Fibroblast of the conjunctiva (primary cell): ENCODE results near the gene TYROBP.
"Not testable (repeated sequence)": the region's sequence is repeated elsewhere in the genome, so short reads cannot be mapped to it uniquely, and the experiment has no call there.

ENCODE experiments used
- DNase-seq: peaks from one replicate; pipeline ENCODE4 v3.0.0-alpha.2; 2010; ENCODE audit warnings: low read depth

The TYROBP gene

DNA sequence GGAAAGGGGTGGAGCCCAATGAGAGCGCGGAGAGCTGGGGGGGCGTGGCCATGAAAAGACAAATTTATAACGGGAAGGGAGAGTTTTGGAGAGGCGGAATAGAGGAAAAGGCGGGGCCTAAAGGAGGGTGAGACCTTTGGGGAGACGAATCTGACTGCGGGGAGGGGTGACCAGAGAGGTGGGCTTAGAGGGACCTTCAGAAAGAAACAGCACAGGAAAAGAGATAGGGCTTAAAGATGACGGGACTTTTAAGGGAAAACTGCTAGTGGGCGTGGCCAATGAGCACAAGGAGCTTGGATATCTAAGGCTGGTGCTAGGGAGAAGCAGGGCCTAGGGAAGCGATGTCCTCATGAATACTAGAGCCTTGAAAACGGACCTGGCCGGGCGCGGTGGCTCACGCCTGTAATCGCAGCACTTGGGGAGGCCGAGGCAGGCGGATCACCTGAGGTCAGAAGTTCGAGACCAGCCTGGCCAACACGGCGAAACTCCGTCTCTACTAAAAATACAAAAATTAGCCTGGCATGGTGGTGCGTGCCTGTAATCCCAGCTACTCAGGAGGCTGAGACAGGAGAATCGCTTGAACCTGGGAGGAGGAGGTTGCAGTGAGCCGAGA is 37.9 kb downstream of the TYROBP start:
- not testable (repeated sequence) for DNase-seq

DNA sequence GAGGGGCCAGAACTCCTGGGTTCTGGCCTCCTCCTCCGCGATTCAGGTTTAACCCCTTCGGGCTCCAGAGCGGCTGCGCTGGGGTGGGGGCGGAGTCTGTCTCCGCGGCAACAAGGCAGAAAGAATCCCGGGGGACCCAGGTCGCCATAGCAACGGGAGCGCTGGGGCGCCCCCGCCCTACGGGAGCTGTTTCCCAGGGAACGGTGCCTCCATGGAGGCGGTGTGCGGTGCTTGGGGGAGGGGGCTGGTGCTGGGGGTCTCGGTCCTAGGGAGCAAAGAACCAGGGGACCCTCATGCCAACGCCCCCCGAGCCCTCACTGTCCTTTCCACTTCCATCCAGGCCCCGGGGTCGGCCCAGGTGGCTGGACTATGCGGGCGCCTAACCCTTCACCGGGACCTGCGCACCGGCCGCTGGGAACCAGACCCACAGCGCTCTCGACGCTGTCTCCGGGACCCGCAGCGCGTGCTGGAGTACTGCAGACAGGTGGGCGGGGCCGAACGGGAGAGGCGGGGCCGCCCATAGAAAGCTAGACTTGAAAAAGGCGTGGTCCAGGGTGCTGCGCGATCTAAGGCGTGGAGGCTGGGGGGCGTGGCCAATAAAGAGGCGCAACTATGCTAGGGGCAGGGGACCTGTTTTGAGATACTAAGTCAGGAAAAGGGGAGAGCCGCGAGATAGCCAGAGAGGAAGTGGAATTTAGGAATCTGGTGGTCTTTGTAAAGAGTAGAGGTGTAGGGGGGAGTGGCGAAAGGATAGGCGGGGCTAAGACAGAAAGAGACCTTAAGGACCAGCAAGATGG is 38.6 kb downstream of the TYROBP start:
- peak; percentile 22 for DNase-seq

DNA sequence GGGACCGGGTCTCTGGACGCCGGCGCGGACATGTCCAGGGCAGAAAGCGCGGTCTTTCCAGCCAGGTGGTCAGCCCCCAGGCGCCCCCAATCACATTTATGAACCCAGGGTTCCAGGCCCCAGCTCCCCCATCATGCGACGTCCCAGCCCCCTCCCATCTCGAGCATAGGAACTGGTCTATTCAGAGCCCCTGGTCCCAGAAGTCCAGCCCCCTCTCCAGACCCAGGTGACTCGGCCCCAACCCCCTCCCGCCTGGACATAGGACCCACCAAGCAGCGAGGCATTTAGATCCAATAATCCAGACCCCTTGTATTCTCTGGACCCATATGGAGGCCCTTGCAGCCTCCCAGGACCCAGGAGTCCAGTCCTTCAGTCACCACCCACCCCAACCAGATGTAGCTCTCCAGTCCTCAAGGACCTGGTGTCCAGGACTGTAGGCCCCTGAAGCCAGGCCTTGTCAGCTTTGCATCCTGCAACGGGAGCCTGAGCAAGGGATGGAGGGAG is 39.2 kb downstream of the TYROBP start:
- DNase-seq = no peak

- DNase-seq = no peak
Measured at GRCh38 chr19:35868172-35868822, 39.8 kb downstream of the TYROBP start, which contains the start of gene APLP1. TSS of gene APLP1 (plus strand) at chr19:35868574. CDS start at chr19:35868637, 63 bp downstream.

DNA sequence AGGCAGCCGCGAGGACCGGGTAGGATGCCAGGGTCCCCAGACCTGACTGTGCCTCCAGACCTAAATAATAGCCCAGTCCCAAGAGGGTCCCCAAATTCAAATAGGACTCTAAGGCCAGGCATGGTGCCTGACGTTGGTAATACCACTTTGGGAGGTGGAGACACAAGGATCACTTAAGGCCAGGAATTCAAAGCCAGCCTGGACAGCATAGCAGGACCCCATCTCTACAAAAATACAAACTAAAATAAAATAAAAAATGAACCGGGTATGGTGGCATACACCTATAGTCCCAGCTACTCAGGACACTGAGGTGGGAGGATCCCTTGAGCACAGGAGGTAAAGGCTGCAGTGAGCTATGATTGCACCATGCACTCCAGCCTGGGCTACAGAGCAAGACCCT is 45.1 kb downstream of the TYROBP start:
- no peak for DNase-seq

DNA sequence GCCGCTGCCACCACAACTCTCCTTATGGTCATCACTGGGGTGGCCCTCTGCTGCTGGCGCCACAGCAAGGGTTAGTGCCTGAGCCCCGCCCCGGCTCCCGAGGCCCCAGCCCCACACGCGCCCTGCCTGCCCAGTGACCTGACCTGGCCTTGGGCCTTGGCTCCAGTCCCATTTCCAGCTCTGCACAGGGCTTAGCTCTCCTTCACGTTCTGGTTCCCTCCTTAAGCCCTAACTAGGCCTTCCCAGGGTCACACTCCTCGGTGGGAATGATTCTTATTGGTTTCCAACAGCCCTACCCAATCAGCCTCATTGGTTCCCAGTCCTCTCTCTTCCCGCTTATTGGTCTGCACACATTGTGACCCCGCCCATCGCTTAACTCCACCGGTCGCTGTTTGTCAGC is 45.6 kb downstream of the TYROBP start:
- DNase-seq = no peak

GRCh38 chr19:35861640-35862160 is 46.4 kb downstream of the TYROBP start:
- no peak for DNase-seq

DNA sequence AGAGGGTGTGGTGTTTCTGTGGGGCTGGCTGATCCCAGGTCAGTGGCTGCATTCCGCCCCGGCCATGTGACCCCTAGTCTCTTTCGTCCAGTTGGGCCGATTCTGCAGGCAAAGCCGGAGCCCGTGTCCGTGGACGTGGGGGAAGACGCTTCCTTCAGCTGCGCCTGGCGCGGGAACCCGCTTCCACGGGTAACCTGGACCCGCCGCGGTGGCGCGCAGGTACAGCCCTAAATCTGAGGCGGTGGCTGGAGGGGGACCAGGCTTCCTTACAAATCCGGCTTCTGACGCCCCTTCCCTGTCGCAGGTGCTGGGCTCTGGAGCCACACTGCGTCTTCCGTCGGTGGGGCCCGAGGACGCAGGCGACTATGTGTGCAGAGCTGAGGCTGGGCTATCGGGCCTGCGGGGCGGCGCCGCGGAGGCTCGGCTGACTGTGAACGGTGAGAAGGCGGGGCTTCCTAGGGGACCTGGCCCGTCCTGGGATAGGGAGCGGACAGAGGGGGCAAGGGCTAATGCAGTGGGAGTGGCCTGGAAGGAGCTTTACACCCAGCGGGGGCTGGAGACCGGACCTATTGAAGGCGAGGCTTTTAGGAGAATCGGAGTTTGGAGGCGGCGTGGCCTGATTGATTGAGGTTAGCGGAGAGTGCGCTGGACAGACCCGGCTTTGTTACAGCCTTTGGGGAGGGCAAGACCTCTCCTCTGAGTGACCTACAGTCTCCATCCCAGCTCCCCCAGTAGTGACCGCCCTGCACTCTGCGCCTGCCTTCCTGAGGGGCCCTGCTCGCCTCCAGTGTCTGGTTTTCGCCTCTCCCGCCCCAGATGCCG is 47.1 kb downstream of the TYROBP start:
- no peak for DNase-seq

- no peak for DNase-seq
Measured at GRCh38 chr19:35860436-35860817, 47.7 kb downstream of the TYROBP start.

GRCh38 chr19:35859414-35859813 is 48.7 kb downstream of the TYROBP start:
- no peak for DNase-seq

DNA sequence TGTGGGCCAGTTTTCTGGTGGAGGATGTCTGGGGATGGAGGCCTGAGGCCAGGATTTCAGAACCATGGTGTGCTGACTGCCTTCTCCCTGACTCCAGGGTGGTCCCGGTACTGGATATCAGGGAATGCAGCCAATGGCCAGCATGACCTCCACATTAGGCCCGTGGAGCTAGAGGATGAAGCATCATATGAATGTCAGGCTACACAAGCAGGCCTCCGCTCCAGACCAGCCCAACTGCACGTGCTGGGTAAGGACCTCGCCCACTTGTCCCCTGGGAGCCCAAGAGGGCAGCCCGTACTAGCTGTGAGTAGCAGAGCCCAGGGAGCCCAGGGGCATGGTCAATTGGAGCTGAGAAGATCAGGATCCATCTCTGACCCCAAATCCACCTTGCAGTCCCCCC is 49.8 kb downstream of the TYROBP start:
- DNase-seq = no peak

DNA sequence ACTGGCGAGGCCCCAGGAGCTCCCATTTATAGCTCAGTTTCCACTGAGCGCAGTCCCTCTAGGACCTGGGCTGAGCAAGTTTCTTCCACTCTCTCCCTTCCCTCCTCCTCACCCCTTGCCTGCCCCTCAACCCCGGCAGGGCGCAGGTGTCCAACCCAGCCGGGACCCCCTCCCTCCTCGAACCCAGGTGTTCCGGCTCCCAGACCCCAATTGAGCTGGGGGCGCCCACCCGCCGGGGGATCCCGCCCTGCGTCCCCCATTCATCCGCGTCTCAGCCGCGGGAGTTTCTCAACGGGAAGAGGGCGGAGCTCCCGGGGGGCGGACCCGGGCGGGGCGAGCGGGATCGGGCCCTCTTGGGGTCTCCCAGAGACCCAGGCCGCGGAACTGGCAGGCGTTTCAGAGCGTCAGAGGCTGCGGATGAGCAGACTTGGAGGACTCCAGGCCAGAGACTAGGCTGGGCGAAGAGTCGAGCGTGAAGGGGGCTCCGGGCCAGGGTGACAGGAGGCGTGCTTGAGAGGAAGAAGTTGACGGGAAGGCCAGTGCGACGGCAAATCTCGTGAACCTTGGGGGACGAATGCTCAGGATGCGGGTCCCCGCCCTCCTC is 51.4 kb downstream of the TYROBP start, which contains the start of gene KIRREL2:
Gene KIRREL2, plus strand, starts transcription at position 366 of the 604 bp plus-strand sequence. Its CDS starts 209 bp downstream, at position 575.
- no peak for DNase-seq
